OCI-LY1 (cell line): ENCODE data around the gene ABLIM2.

Source experiments
- EZH2 ChIP-seq: fragments of 200-600 bp; sonication (generic), shearing (Covaris generic); IDR thresholded peaks from 2 replicates; pipeline ENCODE4 v1.8.0; 2017; ENCODE audit warnings: borderline replicate concordance, mixed run types, mild to moderate bottlenecking, antibody characterized with exemption, low read length, moderate library complexity, mixed read lengths
- TF ChIP-seq, protein P1 (sequence below): fragments of 200-600 bp; sonication (generic), shearing (Covaris generic); IDR thresholded peaks from 2 replicates; pipeline ENCODE4 v1.5.1; 2017; ENCODE audit warnings: mild to moderate bottlenecking, antibody characterized with exemption, low read length, moderate library complexity, mixed read lengths

DNA sequence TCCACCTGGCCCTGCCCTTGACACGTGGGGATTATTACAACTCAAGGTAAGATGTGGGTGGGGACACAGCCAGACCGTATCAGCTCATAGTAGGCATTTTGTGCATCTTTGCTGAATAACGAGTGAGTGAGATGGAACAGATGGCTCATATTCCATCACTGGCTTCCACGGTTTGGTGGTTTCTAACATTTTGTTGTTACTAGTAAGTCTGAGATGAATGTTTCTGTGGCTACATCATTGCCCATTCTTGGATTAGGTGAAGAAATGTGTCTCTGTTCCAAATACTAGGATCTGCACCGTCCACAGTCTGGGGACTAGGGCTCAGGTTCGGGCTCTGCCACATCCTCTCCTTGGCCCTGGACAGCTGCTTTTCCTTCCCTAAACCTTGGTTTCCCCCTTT is 3.6 kb downstream of the ABLIM2 start:
- TF ChIP-seq, protein P1, sequence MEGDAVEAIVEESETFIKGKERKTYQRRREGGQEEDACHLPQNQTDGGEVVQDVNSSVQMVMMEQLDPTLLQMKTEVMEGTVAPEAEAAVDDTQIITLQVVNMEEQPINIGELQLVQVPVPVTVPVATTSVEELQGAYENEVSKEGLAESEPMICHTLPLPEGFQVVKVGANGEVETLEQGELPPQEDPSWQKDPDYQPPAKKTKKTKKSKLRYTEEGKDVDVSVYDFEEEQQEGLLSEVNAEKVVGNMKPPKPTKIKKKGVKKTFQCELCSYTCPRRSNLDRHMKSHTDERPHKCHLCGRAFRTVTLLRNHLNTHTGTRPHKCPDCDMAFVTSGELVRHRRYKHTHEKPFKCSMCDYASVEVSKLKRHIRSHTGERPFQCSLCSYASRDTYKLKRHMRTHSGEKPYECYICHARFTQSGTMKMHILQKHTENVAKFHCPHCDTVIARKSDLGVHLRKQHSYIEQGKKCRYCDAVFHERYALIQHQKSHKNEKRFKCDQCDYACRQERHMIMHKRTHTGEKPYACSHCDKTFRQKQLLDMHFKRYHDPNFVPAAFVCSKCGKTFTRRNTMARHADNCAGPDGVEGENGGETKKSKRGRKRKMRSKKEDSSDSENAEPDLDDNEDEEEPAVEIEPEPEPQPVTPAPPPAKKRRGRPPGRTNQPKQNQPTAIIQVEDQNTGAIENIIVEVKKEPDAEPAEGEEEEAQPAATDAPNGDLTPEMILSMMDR = no peak
- TF ChIP-seq EZH2 = no peak
